ENCODE measurements around the gene DOCK9.

The DOCK9 gene

DNA sequence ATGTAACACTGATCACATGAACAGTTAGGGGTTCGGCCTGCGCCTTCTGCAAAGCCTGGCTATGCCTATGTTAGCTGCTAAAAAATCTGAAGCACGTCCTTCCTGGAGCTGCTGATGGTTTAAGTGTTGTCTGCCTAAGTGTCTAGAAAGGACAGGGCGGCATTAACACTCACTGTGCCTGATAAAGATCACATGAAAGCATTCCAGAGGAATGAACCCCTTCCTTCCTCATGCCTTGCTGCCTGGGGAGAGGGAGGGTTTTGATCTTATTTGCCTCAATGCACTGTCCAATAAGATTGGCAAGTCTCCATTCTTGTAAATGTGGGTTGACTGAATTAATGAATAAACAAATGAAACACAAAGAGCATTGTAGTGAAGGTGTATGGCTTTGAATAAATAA lies 5.2 kb downstream of the DOCK9 start:
- H3K4me1 ChIP-seq (ENCODE audit: control insufficient read depth, insufficient read depth, low read length) = peaks cover 23% of the 10 kb centered on the region
- H3K4me3 ChIP-seq (ENCODE audit: low read length) = no peak overlapping the region
- no peak overlapping the region for H3K9ac ChIP-seq (ENCODE audit: low read length)
- H3K27me3 ChIP-seq (replicated peaks; ENCODE audit: control insufficient read depth, insufficient read depth, low read length) = no peaks in the 10 kb centered on the region
- no peaks in the 10 kb centered on the region for H3K36me3 ChIP-seq (ENCODE audit: control insufficient read depth, insufficient read depth, low read length, severe bottlenecking)
- no peaks in the 10 kb centered on the region for H3K9me3 ChIP-seq (ENCODE audit: control insufficient read depth, low read length)
- peak; percentile 12 for DNase-seq (ENCODE audit: low read depth)

DNA sequence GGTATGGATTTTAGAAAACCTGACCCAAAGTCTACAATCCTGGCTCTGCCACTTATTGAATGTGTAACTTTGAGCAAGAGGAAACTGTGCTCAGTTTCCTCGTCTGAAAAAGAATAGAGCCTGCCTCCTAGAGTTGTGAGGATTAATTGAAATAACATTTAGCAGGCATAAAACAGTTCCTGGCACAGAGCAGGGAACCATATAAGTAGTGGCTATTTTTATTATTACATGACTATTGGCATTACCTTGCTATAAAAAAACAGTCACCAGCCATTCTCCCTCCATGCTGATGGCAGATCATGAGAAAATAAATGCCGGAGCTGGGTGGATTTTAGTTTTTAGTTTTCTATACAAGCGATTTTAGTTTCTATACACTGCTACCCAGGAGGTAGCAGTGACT lies 5.8 kb downstream of the DOCK9 start:
- Histone ChIP-seq H3K4me1 (ENCODE audit: control insufficient read depth, insufficient read depth, low read length) (peaks cover 18% of the 10 kb centered on the region), H3K36me3 (ENCODE audit: control insufficient read depth, insufficient read depth, low read length, severe bottlenecking) (no peaks in the 10 kb centered on the region), H3K27me3 (replicated peaks; ENCODE audit: control insufficient read depth, insufficient read depth, low read length) (no peaks in the 10 kb centered on the region), H3K4me3 (ENCODE audit: low read length) (no peak overlapping the region), H3K9ac (ENCODE audit: low read length) (no peak overlapping the region), H3K9me3 (ENCODE audit: control insufficient read depth, low read length) (no peaks in the 10 kb centered on the region)
- DNase-seq (ENCODE audit: low read depth) = no peak

- H3K4me3 ChIP-seq (ENCODE audit: low read length) = no peak overlapping the region
- DNase-seq (ENCODE audit: low read depth) = no peak
- no peak overlapping the region for H3K9ac ChIP-seq (ENCODE audit: low read length)
- peaks cover under 1% of the 10 kb centered on the region for H3K4me1 ChIP-seq (ENCODE audit: control insufficient read depth, insufficient read depth, low read length)
- H3K36me3 ChIP-seq (ENCODE audit: control insufficient read depth, insufficient read depth, low read length, severe bottlenecking) = no peaks in the 10 kb centered on the region
- H3K9me3 ChIP-seq (ENCODE audit: control insufficient read depth, low read length) = no peaks in the 10 kb centered on the region
- H3K27me3 ChIP-seq (replicated peaks; ENCODE audit: control insufficient read depth, insufficient read depth, low read length) = no peaks in the 10 kb centered on the region
These were observed 7.5 kb downstream of the DOCK9 start for GRCh38 chr13:98970330-98970729.

GRCh38 chr13:98967491-98967890 lies 10.4 kb downstream of the DOCK9 start:
- Histone ChIP-seq H3K36me3 (ENCODE audit: control insufficient read depth, insufficient read depth, low read length, severe bottlenecking) (no peaks in the 10 kb centered on the region), H3K9ac (ENCODE audit: low read length) (no peak overlapping the region), H3K27me3 (replicated peaks; ENCODE audit: control insufficient read depth, insufficient read depth, low read length) (no peaks in the 10 kb centered on the region), H3K9me3 (ENCODE audit: control insufficient read depth, low read length) (no peaks in the 10 kb centered on the region), H3K4me3 (ENCODE audit: low read length) (no peak overlapping the region), H3K4me1 (ENCODE audit: control insufficient read depth, insufficient read depth, low read length) (no peaks in the 10 kb centered on the region)
- no peak for DNase-seq (ENCODE audit: low read depth)

DNA sequence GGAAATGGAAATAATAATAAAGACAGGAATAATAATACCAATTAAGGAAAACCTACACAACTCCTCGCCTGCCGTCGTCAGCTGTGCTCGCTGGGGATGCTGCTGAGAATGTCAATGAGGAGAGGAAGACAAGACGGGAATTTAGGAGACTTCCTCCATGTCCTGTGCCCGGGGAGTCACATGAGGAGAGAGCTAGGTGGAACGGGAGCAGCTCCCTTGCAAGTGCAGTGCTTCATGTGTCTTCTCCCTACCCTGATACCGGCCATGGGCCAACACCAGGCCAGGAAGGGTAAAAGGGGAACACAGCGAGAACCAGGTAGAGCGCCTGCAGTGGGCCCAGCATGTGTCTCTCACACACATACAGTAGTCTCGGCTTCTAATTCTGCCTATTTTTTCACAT lies 11.8 kb downstream of the DOCK9 start:
- no peaks in the 10 kb centered on the region for H3K27me3 ChIP-seq (replicated peaks; ENCODE audit: control insufficient read depth, insufficient read depth, low read length)
- no peaks in the 10 kb centered on the region for H3K4me1 ChIP-seq (ENCODE audit: control insufficient read depth, insufficient read depth, low read length)
- no peaks in the 10 kb centered on the region for H3K36me3 ChIP-seq (ENCODE audit: control insufficient read depth, insufficient read depth, low read length, severe bottlenecking)
- no peak for DNase-seq (ENCODE audit: low read depth)
- H3K9me3 ChIP-seq (ENCODE audit: control insufficient read depth, low read length) = no peaks in the 10 kb centered on the region
- no peak overlapping the region for H3K4me3 ChIP-seq (ENCODE audit: low read length)
- H3K9ac ChIP-seq (ENCODE audit: low read length) = no peak overlapping the region

- DNase-seq (ENCODE audit: low read depth) = no peak
- no peaks in the 10 kb centered on the region for H3K36me3 ChIP-seq (ENCODE audit: control insufficient read depth, insufficient read depth, low read length, severe bottlenecking)
- no peaks in the 10 kb centered on the region for H3K4me1 ChIP-seq (ENCODE audit: control insufficient read depth, insufficient read depth, low read length)
- no peak overlapping the region for H3K4me3 ChIP-seq (ENCODE audit: low read length)
- H3K27me3 ChIP-seq (replicated peaks; ENCODE audit: control insufficient read depth, insufficient read depth, low read length) = no peaks in the 10 kb centered on the region
- H3K9ac ChIP-seq (ENCODE audit: low read length) = no peak overlapping the region
- no peaks in the 10 kb centered on the region for H3K9me3 ChIP-seq (ENCODE audit: control insufficient read depth, low read length)
These were observed 12.5 kb downstream of the DOCK9 start for GRCh38 chr13:98965325-98965724.

- H3K9me3 ChIP-seq (ENCODE audit: control insufficient read depth, low read length) = no peaks in the 10 kb centered on the region
- H3K4me3 ChIP-seq (ENCODE audit: low read length) = no peak overlapping the region
- H3K36me3 ChIP-seq (ENCODE audit: control insufficient read depth, insufficient read depth, low read length, severe bottlenecking) = no peaks in the 10 kb centered on the region
- no peak for DNase-seq (ENCODE audit: low read depth)
- H3K27me3 ChIP-seq (replicated peaks; ENCODE audit: control insufficient read depth, insufficient read depth, low read length) = no peaks in the 10 kb centered on the region
- H3K4me1 ChIP-seq (ENCODE audit: control insufficient read depth, insufficient read depth, low read length) = no peaks in the 10 kb centered on the region
- H3K9ac ChIP-seq (ENCODE audit: low read length) = no peak overlapping the region
These were observed 13.9 kb downstream of the DOCK9 start for GRCh38 chr13:98963917-98964316.

- Histone ChIP-seq H3K4me1 (ENCODE audit: control insufficient read depth, insufficient read depth, low read length) (no peaks in the 10 kb centered on the region), H3K9me3 (ENCODE audit: control insufficient read depth, low read length) (no peaks in the 10 kb centered on the region), H3K4me3 (ENCODE audit: low read length) (no peak overlapping the region), H3K9ac (ENCODE audit: low read length) (no peak overlapping the region), H3K36me3 (ENCODE audit: control insufficient read depth, insufficient read depth, low read length, severe bottlenecking) (no peaks in the 10 kb centered on the region), H3K27me3 (replicated peaks; ENCODE audit: control insufficient read depth, insufficient read depth, low read length) (no peaks in the 10 kb centered on the region)
- DNase-seq (ENCODE audit: low read depth) = no peak
These were observed 14.8 kb downstream of the DOCK9 start for GRCh38 chr13:98962901-98963590.

GRCh38 chr13:98961503-98962105 lies 16.3 kb downstream of the DOCK9 start:
- Histone ChIP-seq H3K27me3 (replicated peaks; ENCODE audit: control insufficient read depth, insufficient read depth, low read length) (no peaks in the 10 kb centered on the region), H3K9me3 (ENCODE audit: control insufficient read depth, low read length) (no peaks in the 10 kb centered on the region), H3K4me3 (ENCODE audit: low read length) (no peak overlapping the region), H3K4me1 (ENCODE audit: control insufficient read depth, insufficient read depth, low read length) (no peaks in the 10 kb centered on the region), H3K36me3 (ENCODE audit: control insufficient read depth, insufficient read depth, low read length, severe bottlenecking) (no peaks in the 10 kb centered on the region), H3K9ac (ENCODE audit: low read length) (no peak overlapping the region)
- DNase-seq (ENCODE audit: low read depth) = no peak

- DNase-seq (ENCODE audit: low read depth) = no peak
- H3K27me3 ChIP-seq (replicated peaks; ENCODE audit: control insufficient read depth, insufficient read depth, low read length) = no peaks in the 10 kb centered on the region
- no peaks in the 10 kb centered on the region for H3K9me3 ChIP-seq (ENCODE audit: control insufficient read depth, low read length)
- no peak overlapping the region for H3K9ac ChIP-seq (ENCODE audit: low read length)
- H3K4me3 ChIP-seq (ENCODE audit: low read length) = no peak overlapping the region
- no peaks in the 10 kb centered on the region for H3K36me3 ChIP-seq (ENCODE audit: control insufficient read depth, insufficient read depth, low read length, severe bottlenecking)
- no peaks in the 10 kb centered on the region for H3K4me1 ChIP-seq (ENCODE audit: control insufficient read depth, insufficient read depth, low read length)
These were observed 17.0 kb downstream of the DOCK9 start for GRCh38 chr13:98960606-98961502.

GRCh38 chr13:98959786-98960605 lies 17.9 kb downstream of the DOCK9 start:
- no peaks in the 10 kb centered on the region for H3K9me3 ChIP-seq (ENCODE audit: control insufficient read depth, low read length)
- H3K27me3 ChIP-seq (replicated peaks; ENCODE audit: control insufficient read depth, insufficient read depth, low read length) = no peaks in the 10 kb centered on the region
- no peaks in the 10 kb centered on the region for H3K36me3 ChIP-seq (ENCODE audit: control insufficient read depth, insufficient read depth, low read length, severe bottlenecking)
- H3K4me3 ChIP-seq (ENCODE audit: low read length) = no peak overlapping the region
- DNase-seq (ENCODE audit: low read depth) = no peak
- H3K9ac ChIP-seq (ENCODE audit: low read length) = no peak overlapping the region
- no peaks in the 10 kb centered on the region for H3K4me1 ChIP-seq (ENCODE audit: control insufficient read depth, insufficient read depth, low read length)

All from adipocyte (in vitro differentiated cells).